ENCODE results near the gene RGS3.

- TF ChIP-seq REST (IDR thresholded peaks at IDR 0.05; ENCODE audit: insufficient replicate concordance, low read depth) = no peak
- no peak for TF ChIP-seq CTCF (IDR thresholded peaks at IDR 0.05; ENCODE audit: insufficient read depth, low read length)
- TF ChIP-seq POLR2AphosphoS5 (IDR thresholded peaks at IDR 0.05; ENCODE audit: low read depth) = no peak
- TF ChIP-seq GABPA (IDR thresholded peaks at IDR 0.05; ENCODE audit: low read depth) = no peak
Observed at GRCh38 chr9:113525831-113526230, 62.3 kb downstream of the RGS3 start.
